CD4-positive, alpha-beta T cell treated with Interferon gamma for 1 hour (primary cell): Measurements from ENCODE around the gene DEPDC5.
"Not testable (repeated sequence)": the region's sequence is repeated elsewhere in the genome, so short reads cannot be mapped to it uniquely, and the experiment has no call there.

Experiments used
- DNase-seq: peaks from one replicate; pipeline ENCODE4 v3.0.0-alpha.2; 2020

DEPDC5 gene

GRCh38 chr22:31815383-31815814, 61.6 kb downstream of the DEPDC5 start:
- not testable (repeated sequence) for DNase-seq

DNA sequence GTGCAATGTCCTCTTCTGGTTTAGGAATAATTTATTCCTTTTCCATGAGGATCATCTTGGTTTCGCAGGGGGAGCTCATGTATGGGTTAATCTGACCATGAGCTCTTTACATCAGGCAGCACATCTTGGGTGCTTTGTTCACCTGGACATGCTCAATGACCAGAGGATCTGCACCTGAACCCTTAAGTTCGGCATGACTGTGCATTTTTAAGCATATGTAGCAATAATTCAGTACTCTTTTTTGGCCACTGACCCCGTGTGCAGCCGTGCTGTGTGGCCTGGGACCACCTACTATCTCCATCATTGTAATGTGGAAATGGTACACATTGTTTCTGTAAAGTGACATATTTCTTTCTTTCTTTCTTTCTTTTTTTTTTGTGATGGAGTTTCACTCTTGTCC, 62.9 kb downstream of the DEPDC5 start:
- no peak for DNase-seq

DNA sequence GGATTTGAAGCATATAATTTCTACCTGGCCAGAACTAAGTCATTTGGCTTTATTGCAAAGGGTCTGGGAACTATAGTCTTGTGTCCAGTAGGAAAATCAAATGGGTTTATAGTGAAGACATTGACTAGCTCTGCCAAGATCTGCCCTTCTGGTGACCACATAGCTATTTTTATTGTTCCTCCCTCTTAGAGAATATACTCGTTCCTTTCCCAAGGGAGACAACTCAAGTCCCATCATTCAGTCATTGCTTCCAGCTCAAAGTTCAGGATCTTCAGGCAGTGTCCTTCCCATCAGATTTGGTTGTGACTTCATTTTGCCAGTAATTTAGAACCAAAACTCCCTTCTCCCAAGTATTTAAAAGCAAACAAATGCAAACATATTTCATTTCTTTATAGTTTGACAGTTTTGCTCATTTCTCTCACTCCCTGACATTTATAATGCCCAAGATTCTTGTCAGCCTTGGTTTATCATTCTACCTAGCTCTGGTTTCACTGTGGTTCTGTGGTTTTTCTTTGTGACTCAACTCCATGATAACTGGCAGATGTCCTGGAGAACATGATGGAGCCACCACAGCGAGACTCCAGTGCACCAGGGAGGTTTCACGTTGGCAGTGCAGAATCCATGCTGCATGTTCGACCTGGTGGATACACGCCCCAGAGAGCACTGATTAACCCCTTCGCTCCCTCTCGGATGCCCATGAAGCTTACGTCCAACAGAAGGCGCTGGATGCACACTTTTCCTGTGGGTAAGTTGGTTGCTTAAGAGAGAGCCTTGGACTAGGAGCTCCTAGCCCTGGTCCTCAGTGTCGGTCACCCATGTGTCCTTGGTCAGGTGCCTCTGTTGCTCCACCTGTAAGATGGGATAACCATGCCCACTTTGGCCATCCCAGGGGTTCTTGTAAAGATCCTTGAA, 64.9 kb downstream of the DEPDC5 start:
- DNase-seq: no peak

DNA sequence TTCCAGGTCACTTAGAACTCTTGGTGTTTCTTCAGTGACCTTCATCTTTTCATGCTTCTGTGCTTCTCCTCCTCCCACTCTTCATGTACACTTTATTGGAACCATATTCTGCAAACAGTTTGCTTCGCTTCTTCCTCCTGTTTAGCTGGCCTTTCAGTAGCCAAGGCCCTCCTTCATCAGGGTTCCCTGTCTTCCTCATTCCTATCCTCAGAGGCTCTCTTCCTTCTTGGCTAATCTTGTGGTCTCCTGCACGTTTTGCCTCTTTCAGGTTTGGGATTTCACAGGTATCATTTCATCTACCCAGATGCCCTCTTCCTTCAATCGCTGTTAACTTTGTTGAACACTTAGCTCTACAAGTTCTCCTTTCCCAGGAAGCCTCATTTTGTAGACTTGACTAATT, 66.8 kb downstream of the DEPDC5 start:
- no peak for DNase-seq

- DNase-seq: no peak
Observed at GRCh38 chr22:31821572-31821971, 67.8 kb downstream of the DEPDC5 start.

- no peak for DNase-seq
Observed at GRCh38 chr22:31822523-31822922, 68.7 kb downstream of the DEPDC5 start.

GRCh38 chr22:31825513-31825912, 71.7 kb downstream of the DEPDC5 start:
- no peak for DNase-seq

GRCh38 chr22:31826443-31826842, 72.6 kb downstream of the DEPDC5 start:
- DNase-seq: no peak

- DNase-seq: no peak
Observed at GRCh38 chr22:31828739-31829138, 74.9 kb downstream of the DEPDC5 start.

DNA sequence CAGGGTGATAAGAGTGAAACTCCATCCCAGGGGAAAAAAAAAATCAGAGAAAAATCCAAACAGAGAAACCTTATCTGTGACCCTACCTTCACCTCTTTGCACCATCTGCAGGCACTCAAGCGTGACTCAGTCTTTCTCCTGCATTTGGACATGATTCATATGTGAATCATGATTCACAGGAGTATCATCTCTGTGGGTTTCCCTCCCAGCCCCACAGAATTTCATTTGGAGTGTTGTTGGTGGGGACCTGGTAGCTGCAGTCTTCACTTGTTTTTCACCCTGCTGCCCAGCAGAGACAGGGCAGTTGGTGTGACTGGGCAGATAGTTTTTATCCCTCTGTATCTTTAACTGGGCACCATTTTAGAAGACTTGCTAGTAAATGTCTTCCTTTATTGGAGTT, 75.7 kb downstream of the DEPDC5 start:
- DNase-seq: no peak

DNA sequence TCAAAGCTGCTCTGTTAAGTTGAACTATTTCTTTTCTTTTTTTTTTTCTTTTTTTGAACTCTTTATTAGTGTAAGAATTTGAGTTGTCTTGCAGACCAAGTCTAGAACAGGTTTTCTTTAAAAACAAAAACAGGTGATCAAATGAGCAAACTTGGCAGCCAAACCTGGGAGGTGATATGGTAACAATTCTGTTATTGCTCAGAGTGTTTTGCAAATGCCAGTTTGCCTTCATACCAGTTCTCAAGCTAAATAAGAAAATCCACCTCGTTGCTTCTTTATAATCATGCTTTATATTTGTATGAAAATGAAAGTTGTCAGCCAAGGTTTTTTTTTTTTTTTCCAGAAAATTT, 76.9 kb downstream of the DEPDC5 start:
- no peak for DNase-seq

DNA sequence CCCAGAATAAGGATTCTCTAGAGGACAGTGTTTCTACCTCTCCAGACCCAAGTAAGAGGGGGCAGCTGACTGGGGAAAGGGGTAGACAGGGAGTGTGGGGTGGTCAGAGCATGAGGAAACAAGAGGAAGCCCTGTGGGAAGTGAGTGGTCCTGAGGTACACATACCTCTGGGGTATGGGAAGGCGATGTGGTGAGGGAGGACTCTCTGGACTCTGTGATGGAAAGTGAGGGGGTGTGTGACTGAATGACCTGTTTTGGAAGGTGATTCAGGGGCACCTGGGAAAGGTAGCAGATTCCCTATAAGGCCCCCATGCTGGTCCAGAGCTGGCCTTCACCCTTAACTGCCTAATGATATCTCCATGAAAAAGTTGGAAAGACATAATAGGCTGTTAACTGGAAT, 80.1 kb downstream of the DEPDC5 start:
- DNase-seq: no peak

GRCh38 chr22:31836010-31836409, 82.2 kb downstream of the DEPDC5 start:
- DNase-seq: no peak

- DNase-seq: no peak
Observed at GRCh38 chr22:31838917-31839316, 85.1 kb downstream of the DEPDC5 start.

DNA sequence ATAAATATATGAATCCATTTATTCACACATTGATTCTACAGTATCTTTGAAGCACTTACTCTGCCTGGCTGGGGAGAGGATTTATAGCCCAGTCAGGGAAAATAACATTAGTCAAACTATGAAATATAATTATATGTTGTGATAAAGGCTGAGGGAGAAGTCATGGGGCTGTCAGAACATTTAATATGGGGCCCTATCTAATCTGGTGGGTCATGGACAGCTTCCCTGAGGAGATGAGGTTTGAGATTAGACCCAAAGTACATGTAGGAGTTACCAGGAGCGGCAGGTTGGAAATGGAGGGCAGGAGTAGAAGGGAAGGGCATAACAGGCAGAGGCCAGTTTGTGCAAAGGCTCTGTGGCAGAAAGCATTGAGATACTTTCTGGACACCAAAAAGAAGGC, 86.2 kb downstream of the DEPDC5 start:
- no peak for DNase-seq

DNA sequence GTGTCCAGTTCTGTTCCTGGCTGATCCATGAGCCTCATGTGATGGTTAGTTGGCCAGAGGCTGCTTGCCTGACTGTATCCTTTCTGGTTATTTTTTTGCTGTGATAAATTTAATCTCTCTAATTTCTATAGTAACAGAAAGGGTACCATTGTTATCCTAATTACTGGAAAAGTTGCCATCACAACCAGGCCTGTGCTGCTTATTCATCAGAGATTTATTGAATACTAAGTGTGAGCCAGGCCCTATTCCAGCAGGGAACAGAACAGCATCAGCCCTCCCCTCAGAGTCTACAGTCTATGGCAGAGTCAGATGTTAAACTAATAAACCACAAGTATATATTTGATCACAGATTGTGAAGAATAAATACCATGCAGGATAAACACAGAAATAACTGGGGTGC, 86.8 kb downstream of the DEPDC5 start:
- DNase-seq: no peak

DNA sequence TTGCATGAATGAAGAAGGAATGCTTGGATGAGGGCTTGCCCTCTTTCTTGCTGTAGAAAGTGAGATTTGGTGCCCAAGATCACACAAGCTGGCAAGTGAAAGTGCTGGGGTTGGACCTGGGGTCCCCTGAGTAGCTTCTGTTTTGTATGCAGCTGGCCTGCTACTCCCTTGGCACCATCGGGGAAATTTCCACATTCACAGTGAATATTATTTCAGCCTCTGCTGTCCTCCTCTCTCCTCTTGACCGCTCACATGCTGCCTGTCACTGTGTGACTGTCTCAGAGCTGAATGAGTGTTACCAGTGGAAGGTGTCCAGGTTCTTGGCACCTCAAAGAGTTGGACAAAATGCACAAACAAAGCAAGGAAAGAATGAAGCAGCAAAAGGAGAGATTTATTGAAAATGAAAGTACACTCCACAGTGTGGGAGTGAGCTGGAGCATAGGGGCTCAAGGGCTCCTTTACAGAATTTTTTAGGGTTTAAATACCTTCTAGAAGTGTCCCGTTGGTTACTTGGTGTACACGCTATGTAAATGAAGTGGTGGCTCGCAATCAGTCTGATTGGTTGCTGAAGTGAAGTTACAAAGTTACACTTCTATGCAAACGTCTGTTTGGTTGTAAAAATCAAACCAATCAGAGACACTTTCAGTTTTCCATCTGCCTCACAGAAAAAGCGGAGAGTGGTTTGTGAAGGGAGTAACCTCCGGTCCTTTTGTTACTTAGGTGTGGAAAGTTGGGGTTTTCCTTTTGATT, 87.4 kb downstream of the DEPDC5 start:
- no peak for DNase-seq

GRCh38 chr22:31843526-31843925, 89.7 kb downstream of the DEPDC5 start:
- no peak for DNase-seq

DNA sequence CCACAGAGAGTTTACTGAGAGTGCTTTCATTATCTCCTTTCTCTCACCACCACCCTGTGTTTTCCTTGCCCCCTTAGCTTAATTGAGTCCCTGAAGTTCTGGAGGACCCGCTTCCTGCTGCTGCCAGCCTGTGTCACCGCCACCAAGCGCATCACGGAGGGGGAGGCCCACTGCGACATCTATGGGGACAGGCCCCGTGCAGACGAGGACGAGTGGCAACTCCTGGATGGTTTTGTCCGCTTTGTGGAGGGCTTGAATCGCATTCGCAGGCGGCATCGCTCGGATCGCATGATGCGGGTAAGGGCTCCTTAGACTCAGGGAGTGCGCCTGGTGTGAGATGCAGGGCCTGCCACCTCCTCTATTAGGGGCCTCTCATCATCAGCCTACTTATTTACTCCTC, 91.1 kb downstream of the DEPDC5 start:
- no peak for DNase-seq

DNA sequence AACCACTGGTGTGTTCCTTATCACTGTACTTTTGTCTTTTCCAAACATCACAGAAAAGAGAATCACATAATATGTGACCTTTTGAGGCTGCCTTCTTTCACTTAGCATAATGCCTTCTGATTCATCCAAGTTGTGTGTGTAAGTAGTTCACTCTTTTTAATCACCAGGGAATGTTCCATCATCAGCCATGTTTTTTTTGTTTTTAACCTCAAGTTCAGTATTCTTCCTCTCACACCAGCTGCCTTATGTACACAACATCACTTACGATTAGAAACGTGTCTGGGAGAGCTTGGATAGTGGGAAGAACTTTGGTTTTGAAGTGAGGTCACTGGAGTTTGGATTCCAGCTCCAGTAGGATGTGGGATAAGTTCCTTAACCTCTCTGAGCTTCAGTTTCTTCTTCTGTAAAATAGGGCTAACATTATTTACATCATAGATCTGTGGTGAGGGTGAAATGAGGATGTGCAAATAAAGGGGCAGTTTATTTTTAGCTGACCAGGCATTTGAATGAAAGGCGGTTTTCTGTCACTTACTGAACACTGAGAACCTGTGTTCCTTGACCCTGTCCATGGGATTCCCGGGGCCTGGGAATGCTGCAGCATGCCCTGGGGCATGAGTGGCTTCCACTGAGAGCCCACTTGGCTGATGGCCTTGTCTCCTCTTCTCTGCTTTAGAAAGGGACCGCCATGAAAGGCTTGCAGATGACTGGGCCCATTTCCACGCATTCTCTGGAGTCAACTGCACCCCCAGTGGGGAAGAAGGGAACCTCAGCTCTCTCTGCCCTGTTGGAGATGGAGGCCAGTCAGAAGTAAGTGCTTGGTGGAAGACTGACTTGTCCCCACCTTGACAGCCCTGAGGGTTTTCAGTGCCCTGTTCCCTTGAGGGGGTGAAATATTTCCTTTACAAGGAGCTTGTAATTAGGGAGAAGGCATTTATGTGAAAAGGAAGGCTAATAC, 92.6 kb downstream of the DEPDC5 start:
- DNase-seq: peak; percentile 3

DNA sequence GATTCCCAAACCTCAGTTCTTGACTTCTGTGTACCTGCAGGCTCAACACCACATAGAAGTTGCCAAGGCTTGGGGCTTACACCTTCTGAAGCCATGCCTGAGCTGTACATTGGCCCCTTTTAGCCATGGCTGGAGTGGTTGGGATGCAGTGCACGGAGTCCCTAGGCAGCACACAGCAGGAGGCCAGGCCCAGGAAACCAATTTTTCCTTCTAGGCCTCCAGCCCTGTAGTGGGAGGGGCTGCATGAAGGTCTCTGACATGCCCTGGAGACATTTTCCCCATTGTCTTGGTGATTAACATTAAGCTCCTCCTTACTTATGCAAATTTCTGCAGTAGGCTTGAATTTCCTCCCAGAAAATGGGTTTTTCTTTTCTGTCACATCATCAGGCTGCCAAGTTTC, 94.6 kb downstream of the DEPDC5 start:
- DNase-seq: no peak

GRCh38 chr22:31850135-31850534, 96.3 kb downstream of the DEPDC5 start:
- DNase-seq: no peak
